Middle frontal gyrus (tissue), 1 donor: ENCODE measurements around the gene IFFO2.

Experiments
- DNase-seq: peaks from one replicate; pipeline ENCODE4 v3.0.0-alpha.2; 2015; ENCODE audit warnings: low spot score; ENCODE audit errors: extremely low spot score

The IFFO2 gene

GRCh38 chr1:18937539-18937938, 18.9 kb downstream of the IFFO2 start:
- no peak for DNase-seq

DNA sequence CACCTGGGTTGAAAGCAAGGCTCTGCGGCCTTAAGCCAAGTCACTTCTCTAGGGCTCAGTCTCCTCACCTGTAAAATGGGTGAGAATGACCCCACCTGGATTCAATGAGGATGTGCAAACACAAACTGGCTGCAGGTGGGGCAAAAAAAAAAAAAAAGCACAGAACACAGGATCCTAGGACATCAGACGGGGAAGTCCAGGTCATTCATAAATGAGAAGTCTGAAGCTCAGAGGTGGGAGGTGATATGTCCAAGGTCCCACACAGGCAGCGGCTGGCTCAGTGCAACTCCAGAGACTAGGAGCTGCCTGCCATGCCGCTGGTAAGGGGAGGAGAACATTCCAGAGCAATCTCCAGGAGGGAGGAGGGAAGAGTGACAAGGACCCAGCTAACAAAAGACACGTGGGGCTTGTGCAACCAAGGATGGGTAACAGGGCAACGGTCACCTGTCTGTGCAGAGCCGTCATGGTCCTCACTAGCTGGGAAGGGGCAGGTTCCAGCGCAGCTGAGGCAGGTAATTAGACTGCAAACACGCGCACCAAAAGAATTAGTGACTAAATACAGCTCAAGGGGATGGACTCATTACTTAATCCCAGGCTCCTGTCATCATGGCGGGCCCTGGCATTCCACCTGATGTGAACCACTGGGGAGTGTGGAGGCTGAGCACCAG, 19.5 kb downstream of the IFFO2 start:
- DNase-seq, result no peak

DNA sequence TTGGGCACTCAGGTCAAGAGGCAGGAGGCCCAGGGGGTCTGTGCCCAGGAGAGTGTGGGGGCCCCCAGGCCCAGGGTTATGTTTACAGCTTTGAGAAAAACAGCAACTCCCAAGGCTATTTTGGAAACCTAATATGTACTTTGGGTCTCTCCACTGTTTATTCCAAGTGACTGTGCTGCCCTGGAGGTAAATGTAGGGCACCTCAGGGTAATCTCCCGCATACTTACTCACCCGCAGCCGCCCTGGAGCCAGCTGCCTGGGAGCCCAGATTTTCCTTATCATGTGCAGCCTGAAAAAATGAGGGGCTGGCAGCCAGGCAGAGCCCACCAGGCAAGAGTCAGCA, 20.0 kb downstream of the IFFO2 start:
- no peak for DNase-seq

DNA sequence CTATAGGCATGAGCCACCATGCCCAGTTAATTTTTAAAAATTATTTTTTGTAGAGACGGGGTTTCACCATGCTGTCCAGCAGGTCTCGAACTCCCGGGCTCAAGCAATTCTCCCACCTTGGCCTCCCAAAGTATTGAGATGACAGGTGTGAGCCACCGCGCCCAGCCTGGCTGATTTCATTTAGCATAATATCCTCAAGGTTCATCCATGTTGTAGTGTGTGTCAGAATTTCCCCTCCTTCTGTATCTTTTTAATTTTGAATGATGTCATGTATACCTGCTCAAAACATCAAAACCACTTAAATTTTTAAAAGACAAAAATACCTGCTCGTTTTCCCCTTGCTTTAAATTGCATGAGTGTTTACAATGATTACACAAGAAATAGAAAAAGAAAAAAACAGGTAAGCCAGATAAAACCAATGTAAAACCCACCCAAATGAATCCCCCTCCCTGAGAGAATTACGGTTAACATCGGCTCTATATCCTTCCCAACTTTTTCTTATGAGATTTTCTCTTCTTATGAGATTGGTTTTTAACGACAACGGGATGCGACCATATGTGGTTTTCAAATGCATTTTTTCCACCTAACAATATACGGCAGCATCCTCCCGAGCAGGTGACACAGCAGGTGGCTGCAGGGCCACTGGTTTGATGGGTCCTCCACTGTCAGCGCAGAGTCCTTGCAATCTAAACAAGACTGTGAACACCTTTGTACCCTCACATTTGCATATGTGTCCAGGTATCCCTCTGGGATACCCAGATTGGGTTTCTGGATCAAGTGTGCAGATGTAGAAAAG, 22.1 kb downstream of the IFFO2 start:
- no peak for DNase-seq

DNA sequence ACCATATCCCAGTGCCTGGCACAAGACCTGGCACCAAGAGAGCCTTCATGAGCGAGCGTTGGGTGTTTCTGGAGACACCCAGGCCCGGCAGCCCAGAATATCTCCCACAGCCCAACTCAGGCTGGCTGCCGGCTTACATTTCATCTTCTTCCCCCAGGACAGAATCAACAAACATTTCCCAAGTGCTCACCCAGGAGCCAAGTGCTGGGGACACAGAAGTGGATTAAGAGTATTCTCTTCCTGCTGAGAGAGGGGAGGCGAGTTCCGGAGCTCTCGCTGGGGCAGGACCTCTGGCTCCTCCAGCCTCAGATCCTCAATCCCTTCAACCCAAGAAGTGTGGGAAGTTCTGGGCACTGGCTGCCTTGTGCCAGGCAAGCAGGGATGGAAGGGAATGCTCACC, 23.6 kb downstream of the IFFO2 start:
- no peak for DNase-seq

- no peak for DNase-seq
These were observed 24.1 kb downstream of the IFFO2 start for GRCh38 chr1:18932387-18932786.

DNA sequence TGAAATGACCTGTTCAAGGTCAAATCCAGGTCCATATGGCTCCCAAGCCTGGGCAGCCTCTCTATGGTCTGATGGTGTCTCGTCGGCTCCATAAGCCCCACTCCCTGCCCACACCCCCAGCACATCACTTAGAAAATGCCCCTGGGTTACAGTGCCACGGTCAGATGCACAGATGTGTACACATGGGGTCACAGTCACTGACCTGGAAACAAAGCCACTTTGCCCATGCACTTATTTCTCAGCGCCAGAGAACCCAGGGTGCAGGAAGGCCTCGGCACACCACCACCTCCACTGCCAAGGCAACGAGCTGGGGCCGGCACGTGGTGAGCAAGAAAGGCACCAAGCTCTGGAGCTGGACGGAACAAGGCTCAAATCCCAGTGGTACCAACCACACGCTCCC, 24.7 kb downstream of the IFFO2 start:
- DNase-seq, result no peak

DNA sequence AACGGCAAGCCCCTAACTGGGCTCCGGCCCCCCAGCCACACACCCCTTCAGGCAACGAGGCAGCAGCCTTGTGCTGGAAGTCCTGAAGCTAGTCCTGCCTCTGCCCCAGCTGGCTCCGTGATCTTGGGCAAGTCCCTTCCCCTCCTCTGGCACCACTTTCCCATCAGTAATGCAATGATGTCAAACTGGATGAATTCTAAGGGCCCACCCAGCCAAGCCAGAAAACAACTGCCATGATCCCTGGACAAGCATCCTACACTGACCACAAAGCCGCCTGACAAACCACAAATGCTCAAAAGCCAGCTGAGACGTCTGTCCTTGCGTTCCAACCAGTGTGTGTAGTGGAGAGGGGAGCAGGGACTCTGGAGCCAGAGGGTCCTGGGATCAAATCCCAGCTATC, 26.8 kb downstream of the IFFO2 start:
- no peak for DNase-seq

DNA sequence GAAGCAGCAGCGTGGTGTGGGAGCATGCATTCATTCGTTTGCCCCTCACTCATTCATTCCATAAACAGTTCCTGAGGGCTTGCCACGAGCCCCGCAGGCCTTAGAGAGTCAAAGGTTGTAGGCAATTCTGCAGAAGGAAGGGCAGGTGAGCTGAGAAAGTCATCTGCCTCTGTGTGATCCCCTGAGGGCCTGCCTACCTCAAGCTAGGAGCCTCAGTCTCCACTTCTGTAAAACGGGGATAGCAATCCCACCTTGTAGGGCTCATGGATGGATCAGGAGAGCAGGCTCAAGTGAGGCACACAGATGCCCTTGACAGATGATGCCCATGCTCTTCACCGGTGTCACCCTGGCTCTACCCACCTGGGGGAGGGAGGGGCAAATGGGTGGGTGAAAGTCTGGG, 27.5 kb downstream of the IFFO2 start:
- no peak for DNase-seq

DNA sequence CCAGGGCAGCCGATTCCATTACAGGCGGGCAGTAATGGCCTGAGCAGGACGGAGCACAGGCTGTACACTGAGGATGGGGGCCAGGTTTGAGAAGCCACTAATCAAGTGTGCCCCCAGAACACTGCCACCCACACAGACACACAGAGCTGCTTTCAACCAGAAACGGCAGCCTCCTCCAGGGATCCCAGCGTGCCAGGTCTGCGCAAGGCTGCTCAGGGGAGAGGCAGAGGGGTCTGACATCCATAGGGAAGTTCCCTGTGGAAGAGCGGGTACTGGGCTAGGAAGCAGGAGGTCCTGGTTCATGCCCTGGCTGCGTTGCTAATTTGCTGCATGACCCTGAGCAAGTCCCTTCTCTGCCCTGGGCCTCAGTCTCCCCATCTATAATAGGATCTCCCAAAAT, 28.1 kb downstream of the IFFO2 start:
- no peak for DNase-seq

DNA sequence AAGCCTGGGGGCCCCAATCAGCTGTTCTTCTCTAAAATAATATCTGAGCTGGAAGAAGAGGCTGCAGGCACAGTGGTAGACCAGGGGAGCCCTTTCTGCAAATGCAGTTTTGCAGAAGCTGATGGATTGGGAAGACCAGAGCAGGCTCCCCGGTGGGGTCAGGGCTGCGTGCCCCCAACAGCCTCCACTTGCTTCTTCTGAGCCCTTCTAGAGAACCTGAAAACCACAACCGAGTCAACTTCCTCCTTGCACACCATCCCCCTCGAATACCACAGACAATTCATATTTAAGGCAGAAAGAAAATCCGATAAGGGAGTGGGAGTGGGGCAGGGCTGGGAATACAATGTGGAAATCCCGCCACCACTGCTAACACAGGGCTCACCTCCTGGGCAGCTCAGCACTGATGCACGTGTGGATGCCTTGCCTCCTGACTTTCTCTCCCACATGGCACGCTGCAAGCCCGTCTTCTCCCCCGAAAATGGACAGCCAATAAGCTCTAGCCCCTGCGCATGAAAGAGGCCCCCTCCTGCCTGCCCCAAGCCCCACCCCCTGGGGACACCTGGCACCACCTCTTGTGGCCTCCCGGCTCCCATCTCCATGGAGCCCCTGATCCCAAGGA, 28.7 kb downstream of the IFFO2 start:
- no peak for DNase-seq

DNA sequence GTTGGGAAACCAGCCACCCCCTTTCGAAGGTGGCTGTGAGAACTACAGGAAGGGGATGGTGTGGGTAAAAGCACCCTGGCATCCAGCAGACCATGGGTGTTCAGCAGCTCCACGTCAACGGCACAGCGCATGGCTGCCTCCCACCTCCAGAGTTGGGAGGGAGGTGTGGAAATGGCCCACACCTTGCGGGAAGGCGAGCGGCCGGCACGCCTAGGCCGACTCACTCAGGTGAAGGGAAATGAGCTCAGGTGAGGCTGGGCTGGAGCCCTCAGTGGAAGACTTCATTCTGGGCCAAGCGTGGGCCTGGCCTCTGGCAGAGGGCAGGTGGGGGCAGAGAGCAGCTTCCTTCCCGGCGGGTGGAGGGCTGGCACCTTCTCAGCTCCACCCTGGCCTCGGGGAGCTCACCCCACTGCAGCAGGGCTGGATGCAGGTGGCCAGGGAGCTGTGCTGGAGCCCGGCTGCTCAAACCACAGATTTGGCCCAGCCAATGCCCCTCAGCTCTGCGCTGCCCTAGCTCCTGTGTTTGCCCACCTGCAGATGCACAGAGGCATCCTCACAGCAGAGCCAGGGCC, 29.3 kb downstream of the IFFO2 start:
- no peak for DNase-seq

GRCh38 chr1:18926315-18927081, 30.0 kb downstream of the IFFO2 start:
- DNase-seq, result no peak

GRCh38 chr1:18925279-18925678, 31.2 kb downstream of the IFFO2 start:
- DNase-seq, result no peak

DNA sequence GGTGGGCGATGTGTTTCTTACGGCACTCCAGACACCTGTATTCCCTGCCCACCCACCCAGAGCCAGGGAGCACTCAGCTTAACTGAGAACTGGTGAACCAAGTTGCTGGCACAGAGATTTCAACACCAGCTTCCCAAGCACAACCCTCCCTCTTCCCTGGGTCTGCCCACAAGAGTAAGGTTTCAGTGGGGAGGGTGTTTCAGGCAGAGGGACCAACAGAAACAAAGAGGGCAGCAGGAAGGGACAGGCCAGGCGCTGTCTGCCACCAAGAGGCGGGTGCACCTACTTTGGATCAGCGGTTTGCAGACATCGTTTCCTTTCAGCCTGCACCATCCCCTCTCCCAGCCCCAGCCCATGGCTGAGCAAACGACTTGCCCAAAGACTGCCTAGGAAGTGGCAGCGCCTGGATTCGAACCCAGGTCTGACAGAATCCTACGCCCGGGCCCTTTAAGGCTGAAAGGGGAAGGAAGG, 32.2 kb downstream of the IFFO2 start:
- DNase-seq, result no peak

GRCh38 chr1:18923756-18924211, 32.7 kb downstream of the IFFO2 start:
- no peak for DNase-seq

GRCh38 chr1:18922848-18923755, 33.4 kb downstream of the IFFO2 start:
- no peak for DNase-seq

DNA sequence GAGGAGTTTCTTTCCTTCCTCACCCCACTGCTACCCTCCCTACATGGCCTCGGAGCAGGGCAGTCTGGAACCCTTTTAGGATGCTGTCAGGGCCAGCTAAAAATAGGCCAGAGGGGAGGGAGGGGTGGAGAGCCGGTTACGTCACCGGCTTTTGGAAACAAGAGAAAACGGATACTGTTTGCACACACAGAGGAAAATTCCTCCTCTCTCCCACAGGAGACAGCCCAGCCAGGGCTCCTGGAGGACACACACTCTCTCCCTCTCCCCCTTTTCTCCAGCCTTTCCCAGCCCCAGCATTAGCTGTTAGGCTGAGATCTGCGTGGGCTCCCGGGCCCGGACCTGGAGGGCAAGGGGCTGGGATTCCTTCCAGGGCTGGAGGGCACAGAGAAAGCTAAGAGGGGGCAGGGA, 34.2 kb downstream of the IFFO2 start:
- peak; percentile 65 for DNase-seq

DNA sequence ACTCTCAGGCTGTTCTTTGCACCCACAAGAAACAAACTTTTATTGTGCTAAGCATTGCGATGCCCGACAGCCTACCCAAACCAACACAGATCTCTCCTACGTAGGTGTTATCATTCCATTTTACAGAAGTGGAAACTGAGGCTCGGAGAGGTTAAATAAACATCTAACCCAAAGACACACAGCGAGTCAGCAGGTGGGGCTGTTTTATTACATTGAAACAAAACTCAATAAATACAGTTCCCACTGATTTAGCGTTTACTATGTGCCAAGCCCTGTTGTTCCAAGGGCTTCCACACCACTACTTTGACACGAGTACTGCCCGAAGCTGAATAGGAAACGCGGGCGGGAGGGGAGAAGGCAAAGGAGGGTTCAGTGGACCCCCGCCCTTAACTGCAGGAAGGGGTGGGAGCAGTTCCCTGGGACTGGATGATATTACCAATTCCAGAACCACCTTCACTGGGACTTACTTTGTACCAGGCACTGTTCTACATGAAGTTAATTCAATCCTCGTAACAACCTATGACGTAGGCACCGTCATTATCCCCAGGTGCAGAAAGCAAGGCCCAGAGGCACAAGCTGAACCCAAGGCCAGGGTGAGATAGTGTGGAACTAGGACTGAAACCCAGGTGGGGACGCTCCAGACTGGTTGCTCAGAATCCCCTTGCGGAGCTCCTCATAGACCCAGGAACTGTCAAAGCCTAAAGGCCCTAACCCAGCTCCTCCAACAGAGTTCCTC, 34.8 kb downstream of the IFFO2 start:
- no peak for DNase-seq

GRCh38 chr1:18920931-18921330, 35.5 kb downstream of the IFFO2 start:
- no peak for DNase-seq
